AML-193 (cell line): ENCODE results near the gene BRCA1.
"Not testable (repeated sequence)": the region's sequence is repeated elsewhere in the genome, so short reads cannot be mapped to it uniquely, and the experiment has no call there.

Experiments used
- DNase-seq, 2 experiments: peaks; one replicate each; lab custom pipeline; 2025; lab: John Stamatoyannopoulos, UW

BRCA1 gene

DNA sequence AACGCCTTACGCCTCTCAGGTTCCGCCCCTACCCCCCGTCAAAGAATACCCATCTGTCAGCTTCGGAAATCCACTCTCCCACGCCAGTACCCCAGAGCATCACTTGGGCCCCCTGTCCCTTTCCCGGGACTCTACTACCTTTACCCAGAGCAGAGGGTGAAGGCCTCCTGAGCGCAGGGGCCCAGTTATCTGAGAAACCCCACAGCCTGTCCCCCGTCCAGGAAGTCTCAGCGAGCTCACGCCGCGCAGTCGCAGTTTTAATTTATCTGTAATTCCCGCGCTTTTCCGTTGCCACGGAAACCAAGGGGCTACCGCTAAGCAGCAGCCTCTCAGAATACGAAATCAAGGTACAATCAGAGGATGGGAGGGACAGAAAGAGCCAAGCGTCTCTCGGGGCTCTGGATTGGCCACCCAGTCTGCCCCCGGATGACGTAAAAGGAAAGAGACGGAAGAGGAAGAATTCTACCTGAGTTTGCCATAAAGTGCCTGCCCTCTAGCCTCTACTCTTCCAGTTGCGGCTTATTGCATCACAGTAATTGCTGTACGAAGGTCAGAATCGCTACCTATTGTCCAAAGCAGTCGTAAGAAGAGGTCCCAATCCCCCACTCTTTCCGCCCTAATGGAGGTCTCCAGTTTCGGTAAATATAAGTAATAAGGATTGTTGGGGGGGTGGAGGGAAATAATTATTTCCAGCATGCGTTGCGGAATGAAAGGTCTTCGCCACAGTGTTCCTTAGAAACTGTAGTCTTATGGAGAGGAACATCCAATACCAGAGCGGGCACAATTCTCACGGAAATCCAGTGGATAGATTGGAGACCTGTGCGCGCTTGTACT lies at the start of gene BRCA1:
TSS of gene BRCA1 (minus strand) at position 232 of the 834 bp plus-strand sequence. CDS start 1,268 bp downstream, outside the sequence.
- peak; percentile 100 for DNase-seq

DNA sequence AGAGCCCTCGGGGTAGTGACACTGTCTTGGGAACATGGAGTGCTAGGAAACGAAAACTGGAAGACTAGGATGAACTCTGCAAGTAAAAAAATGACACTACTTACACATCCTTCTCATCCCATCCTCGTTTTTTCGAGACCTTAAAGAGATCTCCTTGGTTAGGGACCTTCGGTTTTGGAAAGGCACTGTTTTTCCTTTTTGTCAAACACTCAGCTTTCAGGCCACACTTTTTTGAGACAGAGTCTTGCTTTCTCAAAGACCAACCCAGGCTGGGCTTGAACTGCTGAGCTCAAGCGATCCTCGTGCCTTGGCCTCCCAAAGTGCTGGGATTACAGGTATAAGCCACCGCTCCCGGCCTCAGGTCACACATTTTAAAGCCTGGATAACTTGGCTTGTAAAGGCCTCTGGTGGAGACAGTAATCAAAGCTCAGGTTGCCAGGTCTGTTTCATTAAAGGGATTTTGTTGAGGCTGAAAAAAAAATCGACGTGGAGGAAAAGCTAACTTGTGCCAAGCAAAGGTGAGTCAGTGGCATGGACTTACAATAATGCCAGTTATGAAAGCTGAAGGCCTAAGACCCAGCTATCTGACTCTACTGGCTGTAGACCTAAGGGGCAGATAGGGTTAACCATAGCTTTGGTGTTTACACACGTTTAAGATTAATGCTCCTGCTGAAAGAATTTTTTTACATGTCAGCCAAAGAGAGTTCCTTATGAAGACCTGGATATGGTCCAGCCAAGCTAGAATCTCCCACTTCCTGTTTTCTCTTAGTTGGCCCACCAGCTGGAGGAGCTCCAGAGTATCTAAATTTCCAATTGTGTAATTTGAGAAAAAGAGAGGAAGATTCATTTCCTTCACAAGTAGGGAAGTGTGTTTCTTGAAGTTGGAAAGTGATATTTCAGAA lies 46.7 kb upstream of the BRCA1 start:
- DNase-seq: peak; percentile 88

DNA sequence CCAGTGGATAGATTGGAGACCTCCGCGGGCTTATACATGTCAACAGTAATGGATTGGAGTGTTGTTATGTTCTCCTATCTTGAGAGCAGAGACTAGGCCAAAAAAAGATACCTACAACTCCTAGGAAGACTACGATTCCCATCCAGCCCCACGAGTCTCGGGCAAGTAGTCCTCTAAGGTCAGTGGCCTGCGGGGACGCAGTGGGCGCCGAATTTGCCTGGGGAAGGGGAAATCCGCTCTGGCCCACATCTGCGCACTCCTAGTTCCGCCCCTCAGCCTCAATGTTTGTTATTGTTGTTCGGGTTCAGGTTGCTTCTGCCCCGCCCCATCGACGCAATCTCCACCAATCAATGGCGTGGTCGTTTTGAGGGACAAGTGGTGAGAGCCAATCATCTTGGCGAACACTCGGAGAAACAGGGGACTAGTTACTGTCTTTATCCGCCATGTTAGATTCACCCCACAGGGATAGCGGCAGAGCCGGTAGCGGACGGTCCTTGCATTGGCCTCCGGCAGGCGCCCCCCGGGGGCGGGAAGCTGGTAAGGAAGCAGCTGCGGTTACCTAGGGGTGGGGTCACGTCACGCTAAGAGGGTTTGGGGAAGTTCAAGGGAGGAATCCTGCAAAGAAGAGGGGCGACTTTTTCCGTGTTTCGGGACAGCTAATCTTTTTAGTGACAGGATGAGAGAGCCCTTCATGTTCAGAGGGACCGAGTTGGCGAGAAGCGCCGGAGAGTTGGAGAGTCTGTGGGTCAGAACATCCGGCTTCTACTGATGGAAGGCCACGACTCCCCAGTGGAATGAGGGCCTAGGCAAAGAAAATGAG lies 45.8 kb upstream of the BRCA1 start, which contains the start of gene NBR1:
TSS of gene NBR1 (plus strand) at position 449 of the 820 bp plus-strand sequence. CDS start 4,586 bp downstream, outside the sequence.
- peak; percentile 99 for DNase-seq

DNA sequence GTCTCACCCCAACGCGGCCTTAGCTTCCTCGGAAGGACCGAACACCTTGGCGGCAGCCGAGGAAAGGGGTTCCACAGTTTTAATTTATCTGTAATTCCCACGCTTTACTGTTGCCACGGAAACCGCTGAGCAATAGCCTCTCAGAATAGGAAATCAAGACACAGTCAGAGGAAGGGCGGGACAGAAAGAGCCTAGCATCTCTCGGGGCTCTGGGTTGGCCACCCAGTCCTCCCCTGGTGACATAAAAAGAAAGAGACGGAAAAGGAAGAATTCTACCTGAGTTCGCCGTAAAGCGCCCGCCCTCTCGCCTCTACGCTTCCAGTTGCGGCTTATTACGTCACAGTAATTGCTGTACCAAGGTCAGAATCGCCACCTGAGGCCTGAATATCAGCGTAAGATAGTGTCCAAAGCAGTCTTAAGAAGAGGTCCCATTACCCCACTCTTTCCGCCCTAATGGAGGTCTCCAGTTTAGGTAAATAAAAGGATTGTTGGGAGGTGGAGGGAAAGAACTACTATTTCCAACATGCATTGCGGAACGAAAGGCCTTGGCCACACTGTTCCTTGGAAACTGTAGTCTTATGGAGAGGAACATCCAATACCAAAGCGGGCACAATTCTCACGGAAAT lies 45.1 kb upstream of the BRCA1 start:
- DNase-seq: peak; percentile 99 to 100

DNA sequence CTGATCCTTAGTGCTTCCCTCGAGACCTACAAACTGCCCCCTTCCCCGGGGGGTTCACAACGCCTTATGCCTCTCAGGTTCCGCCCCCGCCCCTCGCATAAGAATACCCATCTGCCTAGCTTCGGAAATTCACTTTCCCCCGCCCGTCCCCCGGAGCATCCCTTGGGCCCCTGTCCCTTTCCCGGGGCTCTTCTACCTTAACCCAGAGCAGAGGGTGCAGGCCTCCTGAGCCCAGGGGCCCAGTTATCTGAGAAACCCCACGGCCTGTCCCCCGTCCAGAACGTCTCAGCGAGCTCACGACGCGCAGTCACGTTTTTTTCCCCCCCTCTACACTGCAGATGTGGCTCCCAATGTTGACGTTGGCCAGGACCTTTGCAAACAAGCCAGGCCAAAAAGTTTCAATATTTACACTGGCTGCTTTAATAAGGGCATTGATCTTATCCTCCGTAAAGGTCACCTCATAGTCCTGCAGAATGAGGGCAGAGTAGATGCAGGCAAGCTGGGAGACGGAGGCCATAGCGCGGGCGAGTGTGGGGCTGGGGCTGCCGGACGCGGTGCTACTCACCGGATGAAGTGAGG lies 44.5 kb upstream of the BRCA1 start:
- DNase-seq: no peak

DNA sequence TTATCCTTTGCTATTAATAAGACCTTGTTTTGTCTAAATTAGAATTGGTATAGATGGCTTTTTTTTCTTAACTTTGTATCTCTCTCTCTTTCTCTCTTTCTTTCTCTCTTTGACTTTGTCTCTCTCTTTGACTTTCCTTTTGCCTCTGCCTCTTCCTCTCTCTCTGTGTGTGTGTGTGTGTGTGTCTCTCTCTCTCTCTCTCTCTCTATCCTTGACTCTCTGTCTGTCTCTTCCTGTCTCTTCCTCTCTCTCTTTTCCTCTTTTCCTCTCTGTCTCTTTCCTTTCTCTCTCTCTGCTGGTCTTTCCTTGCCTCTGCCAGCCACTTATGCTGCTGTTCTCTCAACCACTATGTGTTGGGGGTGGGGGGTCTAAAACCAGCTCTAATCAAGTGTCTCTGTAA lies 40.8 kb upstream of the BRCA1 start:
- DNase-seq: not testable (repeated sequence)

DNA sequence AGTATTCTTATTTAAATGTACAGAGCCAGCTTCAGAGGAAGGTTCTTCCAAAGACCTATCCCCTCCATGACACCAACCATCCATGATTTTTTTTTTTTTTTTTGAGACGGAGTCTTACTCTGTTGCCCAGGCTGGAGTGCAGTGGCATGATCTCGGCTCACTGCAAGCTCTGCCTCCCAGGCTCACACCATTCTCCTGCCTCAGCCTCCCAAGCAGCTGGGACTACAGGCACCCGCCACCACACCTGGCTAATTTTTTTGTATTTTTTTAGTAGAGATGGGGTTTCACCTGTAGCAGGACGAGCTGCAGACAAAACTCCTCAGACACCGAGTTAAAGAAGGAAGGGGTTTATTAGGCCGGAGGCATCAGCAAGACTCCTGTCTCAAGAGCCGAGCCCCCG lies 34.8 kb upstream of the BRCA1 start:
- not testable (repeated sequence) for DNase-seq

DNA sequence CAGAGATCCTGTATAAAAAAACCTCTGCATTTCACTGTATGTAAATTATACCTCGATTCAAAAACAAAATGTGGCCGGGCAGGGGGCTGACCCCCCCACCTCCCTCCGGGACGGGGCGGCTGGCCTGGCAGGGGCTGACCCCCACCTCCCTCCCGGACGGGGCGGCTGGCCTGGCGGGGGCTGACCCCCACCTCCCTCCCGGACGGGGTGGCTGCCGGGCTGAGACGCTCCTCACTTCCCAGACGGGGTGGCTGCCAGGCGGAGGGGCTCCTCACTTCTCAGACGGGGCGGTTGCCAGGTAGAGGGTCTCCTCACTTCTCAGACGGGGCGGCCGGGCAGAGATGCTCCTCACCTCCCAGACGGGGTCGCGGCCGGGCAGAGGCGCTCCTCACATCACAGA lies 34.1 kb upstream of the BRCA1 start:
- not testable (repeated sequence) for DNase-seq

DNA sequence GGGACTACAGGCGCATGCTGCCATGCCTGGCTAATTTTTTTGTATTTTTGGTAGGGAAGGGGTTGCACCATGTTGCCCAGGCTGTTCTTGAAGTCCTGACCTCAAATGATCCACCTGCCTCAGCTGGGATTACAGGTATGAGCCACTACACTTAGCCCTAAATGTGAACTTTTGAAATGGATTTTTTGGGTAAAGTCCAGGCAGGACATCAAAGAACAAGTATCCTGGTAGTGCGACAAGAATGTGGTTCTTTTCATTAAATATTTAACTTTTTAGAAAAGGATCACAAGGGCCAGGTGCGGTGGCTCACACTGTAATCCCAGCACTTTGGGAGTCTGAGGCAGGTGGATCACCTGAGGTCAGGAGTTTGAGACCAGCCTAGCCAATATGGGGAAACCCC lies 30.5 kb upstream of the BRCA1 start:
- no peak for DNase-seq

DNA sequence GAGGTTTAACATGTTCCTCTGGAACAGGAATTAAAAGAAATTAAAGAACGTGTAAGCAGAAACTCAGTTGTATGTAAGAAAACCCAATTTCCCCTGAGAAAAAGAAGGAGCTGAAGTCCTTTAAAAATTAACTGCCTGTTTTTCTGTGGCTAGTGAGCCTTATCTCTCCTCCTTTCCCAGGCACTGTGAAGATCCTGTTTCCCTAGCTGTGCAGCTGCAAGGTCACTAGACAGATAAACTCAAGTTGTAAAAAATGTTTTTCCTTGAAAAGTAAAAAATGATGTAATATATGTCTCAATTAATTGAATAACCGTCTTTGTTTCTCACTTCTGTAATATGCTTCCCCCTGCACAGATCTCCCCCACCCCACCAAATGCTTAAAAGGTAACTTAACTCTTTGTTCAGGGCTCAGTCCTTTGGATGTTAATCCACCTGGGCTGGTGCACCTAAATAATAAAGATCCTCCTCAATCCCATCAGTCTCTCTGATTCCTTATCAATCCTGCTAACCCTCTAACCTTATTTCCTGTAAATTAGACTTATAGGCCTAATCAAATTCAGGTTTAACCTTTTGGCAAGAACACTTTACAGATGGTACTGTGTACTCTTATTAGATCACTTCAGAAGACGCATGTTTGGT lies 28.2 kb upstream of the BRCA1 start:
- not testable (repeated sequence) for DNase-seq

DNA sequence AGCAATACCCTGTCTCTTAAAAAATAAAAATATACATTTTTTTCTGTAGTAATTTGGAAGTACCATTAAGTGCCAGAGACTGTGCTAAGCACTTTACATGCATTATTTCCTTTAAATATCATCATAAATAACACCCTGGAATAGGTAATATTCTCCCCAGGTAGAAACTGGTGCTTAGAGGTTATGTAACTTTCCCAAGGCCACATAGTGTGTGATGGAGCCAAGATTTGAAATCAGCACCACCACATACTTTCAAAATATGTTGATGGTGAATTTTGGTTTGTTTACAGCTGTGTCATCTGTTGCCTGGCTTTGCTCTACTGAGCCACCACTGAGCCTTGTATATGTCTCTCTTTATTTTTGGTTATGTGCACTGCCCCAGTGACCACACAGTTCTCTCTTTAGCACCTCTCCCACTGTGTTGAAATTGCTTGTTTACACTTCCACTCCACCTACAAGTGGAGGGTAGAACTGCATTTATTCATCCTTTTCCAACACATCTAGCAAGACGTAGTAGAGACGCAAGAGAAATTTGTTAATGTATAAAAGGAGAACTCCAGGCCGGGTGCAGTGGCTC lies 26.8 kb upstream of the BRCA1 start:
- DNase-seq: no peak

DNA sequence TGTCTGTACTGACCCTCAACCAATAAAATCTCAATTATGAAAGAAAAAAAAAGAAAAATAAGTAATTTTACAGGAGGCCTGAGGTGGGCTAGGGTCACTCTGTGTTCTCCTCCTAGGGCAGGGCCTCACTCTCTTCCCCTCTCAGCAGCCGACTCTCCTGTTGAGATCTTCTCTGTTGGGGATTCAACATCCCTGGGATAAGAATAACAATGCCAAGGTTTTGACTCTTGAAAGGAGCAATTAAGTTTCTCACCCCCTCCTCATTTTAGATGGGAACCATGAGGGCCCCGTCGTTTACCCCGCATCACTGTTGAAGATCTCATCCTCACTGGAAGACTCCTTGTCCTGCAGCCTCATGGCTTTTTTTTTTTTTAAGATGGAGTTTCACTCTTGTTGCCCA lies 21.5 kb upstream of the BRCA1 start:
- DNase-seq: no peak

DNA sequence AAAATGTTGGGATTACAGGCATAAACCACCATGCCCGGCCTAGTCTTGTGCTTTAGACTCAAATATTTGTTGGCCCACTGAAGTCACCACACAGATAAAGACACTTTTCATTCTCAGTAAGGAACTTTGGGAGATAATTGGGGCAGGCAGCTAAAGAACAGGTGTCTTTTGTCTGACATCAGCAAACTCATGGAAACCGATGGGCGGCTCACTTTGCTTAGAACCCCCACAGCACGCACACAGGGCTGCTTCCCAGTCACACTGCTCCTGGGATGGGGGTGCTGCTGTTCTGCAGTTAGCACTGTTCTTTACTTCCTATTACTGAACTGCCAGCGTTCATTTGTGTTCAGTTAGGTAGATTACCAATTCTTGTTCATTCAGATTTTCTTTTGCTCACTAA lies 18.0 kb upstream of the BRCA1 start:
- no peak for DNase-seq

DNA sequence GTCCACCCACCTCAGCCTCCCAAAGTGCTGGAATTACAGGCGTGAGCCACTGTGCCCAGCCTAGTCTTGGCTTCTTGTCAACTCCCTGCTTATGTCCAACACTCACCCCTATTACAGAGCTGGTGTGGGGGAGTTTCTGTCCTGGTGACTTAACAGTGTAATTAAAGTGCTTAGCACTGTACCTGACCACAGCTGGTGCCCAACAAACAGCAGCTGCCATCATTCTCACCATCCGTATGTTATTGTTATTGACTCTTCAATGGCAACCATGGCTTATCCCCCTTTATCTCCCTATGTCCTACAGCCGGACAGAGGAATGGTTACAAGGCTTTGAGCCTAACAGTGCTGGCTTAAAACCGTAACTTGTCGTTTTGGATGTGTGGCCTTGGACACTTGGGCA lies 17.0 kb upstream of the BRCA1 start:
- DNase-seq: no peak

DNA sequence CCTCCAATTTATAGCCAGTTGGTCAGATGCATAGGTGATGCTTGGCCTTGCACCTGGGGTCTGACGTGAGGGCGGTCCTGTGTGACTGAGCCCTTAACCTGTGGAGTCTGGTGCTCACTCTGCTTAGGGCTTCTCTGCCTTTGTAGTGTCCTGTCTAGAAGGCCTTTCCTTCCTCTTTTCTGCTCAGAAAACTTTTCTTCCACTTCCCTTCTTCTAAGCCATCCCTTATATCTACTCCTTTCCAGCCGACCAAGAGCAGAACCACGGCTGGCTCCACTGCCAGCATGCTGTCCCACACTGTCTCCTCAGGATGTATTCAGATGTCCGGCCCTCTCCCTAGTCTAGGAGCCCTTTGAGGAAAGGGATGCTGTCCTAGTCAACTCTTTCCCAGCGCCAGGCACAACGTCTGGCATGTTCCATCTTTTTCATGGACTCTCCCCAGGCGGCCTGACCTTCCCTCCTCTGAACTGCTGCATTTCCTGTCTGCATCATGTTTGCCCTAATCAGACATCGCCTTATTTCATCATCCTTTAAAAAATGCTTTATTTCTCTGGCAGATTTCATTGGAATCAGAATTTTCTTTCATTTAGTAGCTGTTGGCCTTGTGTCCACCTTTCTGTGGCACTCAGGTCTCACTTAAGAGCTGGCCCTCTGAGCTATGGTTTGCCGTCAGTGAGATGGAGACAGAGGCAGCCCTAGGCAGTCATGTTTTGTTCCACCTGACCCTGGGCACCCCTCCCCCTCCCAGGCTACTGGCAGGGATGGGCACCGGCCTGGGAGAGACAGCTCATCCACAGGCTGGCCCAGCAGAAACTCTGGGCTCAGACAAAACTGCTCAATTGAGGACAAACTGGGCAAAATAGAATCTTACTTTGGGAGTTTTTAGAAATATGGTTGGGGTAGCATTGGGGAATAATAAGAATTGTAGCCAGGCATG lies 15.5 kb upstream of the BRCA1 start:
- peak; percentile 59 to 73 for DNase-seq

DNA sequence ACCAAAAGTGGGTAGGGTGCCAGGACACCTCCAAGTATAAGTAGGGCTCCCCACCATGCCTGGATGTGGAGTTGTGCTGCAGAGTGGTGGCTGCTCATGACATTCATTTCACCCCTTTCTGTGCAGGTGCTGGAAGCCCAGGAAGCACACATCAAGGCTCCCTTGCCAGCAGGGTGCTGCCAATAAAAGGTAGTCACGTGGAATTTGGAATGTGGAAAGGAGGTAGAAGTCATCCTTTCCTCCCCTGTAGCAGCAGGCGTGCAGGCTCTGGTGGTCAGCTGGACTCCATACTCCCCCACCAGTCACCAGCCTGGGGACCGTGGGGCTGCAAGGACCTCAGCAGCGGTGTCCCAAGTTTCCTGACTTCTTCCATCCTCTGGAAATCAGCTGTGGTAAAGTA lies 13.4 kb upstream of the BRCA1 start:
- DNase-seq: not testable (repeated sequence)

DNA sequence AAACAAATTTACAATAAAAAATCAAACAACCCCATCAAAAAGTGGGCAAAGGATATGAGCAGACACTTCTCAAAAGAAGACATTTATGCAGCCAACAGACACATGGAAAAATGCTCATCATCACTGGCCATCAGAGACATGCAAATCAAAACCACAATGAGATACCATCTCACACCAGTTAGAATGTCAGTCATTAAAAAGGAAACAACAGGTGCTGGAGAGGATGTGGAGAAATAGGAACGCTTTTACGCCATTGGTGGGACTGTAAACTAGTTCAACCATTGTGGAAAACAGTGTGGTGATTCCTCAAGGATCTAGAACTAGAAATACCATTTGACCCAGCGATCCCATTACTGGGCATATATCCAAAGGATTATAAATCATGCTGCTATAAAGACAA lies 11.4 kb upstream of the BRCA1 start:
- DNase-seq: not testable (repeated sequence)

DNA sequence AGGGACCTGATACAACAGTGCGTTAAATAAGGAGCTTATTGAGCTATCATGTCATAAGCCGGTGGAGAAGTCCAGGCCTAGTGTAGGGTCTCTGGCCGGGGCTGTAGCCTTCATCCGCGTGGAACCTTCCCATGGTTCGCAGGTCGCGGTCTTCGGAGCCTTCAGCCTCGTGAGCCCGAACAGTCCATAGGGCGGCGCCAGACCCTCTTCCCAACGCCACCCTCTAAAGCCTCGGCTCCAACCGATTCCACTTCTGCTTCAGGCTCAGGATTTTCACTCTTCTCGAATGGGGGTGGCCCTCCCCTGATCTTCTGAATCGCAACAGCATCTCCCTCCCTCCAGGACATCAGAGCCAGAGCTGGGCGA lies 10.3 kb upstream of the BRCA1 start:
- no peak for DNase-seq
